HEK293T (cell line): Measurements from ENCODE around the gene SLMAP.

Experiments
- ARNT ChIP-seq: fragments of 450-650 bp; IDR thresholded peaks from 2 replicates; pipeline ENCODE4 v1.6.1; 2017; ENCODE audit warnings: mild to moderate bottlenecking
- BHLHE40 ChIP-seq: fragments of 450-650 bp; IDR thresholded peaks from 2 replicates; pipeline ENCODE4 v1.6.1; 2016; ENCODE audit warnings: mild to moderate bottlenecking, moderate library complexity, borderline replicate concordance
- ELF4 ChIP-seq: fragments of 450-650 bp; IDR thresholded peaks from 2 replicates; pipeline ENCODE4 v1.6.1; 2017; ENCODE audit warnings: antibody characterized with exemption
- FOXA1 ChIP-seq: fragments of 450-650 bp; IDR thresholded peaks from 2 replicates; pipeline ENCODE4 v1.6.1; 2016; ENCODE audit warnings: mild to moderate bottlenecking
- FOXK2 ChIP-seq: fragments of 450-650 bp; IDR thresholded peaks from 2 replicates; pipeline ENCODE4 v1.6.1; 2016; ENCODE audit warnings: mild to moderate bottlenecking
- FOXM1 ChIP-seq: fragments of 450-650 bp; IDR thresholded peaks from 2 replicates; pipeline ENCODE4 v1.6.1; 2017; ENCODE audit warnings: mild to moderate bottlenecking, borderline replicate concordance
- LEF1 ChIP-seq: fragments of 450-650 bp; IDR thresholded peaks from 2 replicates; pipeline ENCODE4 v1.6.1; 2017; ENCODE audit warnings: mild to moderate bottlenecking, borderline replicate concordance
- SP1 ChIP-seq: fragments of 450-650 bp; IDR thresholded peaks from 2 replicates; pipeline ENCODE4 v1.6.1; 2017
- SUZ12 ChIP-seq: fragments of 450-650 bp; IDR thresholded peaks from 2 replicates; pipeline ENCODE4 v1.6.1; 2016; ENCODE audit warnings: mild to moderate bottlenecking
- TARDBP ChIP-seq: fragments of 450-650 bp; IDR thresholded peaks from 2 replicates; pipeline ENCODE4 v1.6.1; 2016

DNA sequence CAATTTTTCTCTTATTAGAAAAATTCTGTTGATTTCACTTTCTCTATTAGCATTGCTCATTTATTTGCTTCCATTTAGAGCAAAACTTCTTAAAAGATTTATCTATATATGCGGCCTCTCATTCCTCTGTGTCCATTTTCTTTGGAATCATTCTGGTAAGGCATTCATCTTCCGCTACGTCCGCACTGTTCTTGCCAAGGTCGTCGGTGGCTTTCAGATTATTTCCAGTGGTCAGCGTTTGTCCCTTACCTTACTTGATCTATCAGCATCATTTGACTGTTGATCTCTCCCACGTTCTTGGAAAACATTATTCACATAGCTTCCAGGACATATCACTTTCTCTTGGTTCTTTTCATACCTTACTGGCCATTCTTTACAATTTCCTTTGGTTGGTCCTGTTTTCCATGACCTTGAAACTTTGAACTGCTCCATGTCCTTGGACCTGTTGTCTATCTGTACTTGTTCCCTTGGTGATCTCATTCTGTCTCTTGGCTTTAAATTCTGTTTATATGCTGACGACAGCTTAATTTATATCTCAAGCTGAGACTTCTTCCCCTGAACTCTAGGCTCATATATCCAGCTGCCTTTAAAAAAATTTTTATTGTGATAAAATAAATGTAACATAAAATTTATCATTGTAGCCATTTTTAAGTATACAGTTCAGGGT, 54.5 kb downstream of the SLMAP start:
- TF ChIP-seq FOXK2 (no peak), SP1 (no peak), BHLHE40 (no peak), FOXA1 (no peak), FOXM1 (no peak), SUZ12 (no peak), LEF1 (no peak), ELF4 (no peak), ARNT (no peak), TARDBP (no peak)
